HUES48 (cell line): Measurements from ENCODE around the gene CAPN10.
"Not testable (repeated sequence)": the region's sequence is repeated elsewhere in the genome, so short reads cannot be mapped to it uniquely, and the experiment has no call there.

Experiments used
- H3K27ac ChIP-seq: one replicate; pipeline ENCODE4 v1.7.0; 2013; ENCODE audit warnings: low read depth, low read length, inconsistent platforms
- H3K27me3 ChIP-seq: 2 replicates; pipeline ENCODE4 v1.6.1; 2013; ENCODE audit warnings: mild to moderate bottlenecking, low read length; ENCODE audit not compliant: control insufficient read depth, insufficient read depth
- H3K36me3 ChIP-seq: 2 replicates; pipeline ENCODE4 v1.6.1; 2013; ENCODE audit warnings: low read length; ENCODE audit not compliant: control insufficient read depth, insufficient read depth
- H3K4me1 ChIP-seq: 2 replicates; pipeline ENCODE4 v1.6.1; 2013; ENCODE audit warnings: mild to moderate bottlenecking, low read length; ENCODE audit not compliant: control insufficient read depth, insufficient read depth
- H3K4me3 ChIP-seq: 2 replicates; pipeline ENCODE4 v1.5.1; 2013; ENCODE audit warnings: mild to moderate bottlenecking, low read depth, low read length
- H3K9ac ChIP-seq: 2 replicates; pipeline ENCODE4 v1.6.1; 2013; ENCODE audit warnings: mild to moderate bottlenecking, low read depth, low read length, moderate library complexity
- H3K9me3 ChIP-seq: 2 replicates; pipeline ENCODE4 v1.6.1; 2013; ENCODE audit warnings: low read length; ENCODE audit not compliant: control insufficient read depth, insufficient read depth

Gene CAPN10

DNA sequence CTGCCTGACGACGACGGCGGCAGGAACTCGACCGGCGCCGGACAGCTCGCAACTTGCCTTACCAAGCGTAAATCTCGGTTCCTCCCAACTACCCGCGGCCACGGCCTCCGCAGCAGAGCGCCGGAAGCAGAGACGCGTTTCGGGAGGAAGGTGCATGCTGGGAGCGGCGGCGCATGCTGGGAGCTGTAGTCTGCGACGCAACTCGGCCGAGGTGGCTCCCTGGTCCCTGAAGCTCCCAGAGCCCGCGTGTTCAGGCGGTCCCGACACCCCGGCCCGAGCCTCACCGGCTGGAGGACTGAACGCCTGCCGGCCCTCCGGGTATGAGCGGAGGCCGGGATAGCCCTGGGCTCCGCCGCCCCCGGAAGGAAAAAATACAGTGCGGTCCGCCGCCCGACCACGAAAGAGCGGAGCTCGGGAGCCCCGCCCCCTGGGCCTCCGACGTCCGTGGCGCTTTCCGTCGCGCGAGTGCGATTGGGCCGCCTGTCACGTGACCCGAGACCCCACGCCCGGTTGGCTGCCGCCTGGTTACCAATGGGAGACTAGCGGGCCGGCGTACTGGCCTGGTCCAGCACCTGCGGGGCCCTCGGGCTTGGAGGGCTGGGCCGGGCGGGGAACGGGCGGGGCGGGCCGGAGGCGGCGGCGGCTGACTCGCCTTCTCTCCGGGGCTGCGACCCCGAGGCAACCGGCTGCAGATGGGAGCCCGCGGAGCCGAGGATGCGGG lies at the start of gene CAPN10:
Gene CAPN10, plus strand, starts transcription at position 537 of the 721 bp plus-strand sequence. Its CDS starts 178 bp downstream, at position 715.
- no peaks in the 10 kb centered on the region for H3K27me3 ChIP-seq
- peak within 1 kb of the TSS; percentile 98 for H3K4me3 ChIP-seq
- H3K4me1 ChIP-seq, result peaks cover 23% of the 10 kb centered on the region
- no peaks in the 10 kb centered on the region for H3K9me3 ChIP-seq
- peak within 1 kb of the TSS; percentile 90 for H3K9ac ChIP-seq
- H3K27ac ChIP-seq, result peak within 1 kb of the TSS; percentile 85
- H3K36me3 ChIP-seq, result peaks cover 21% of the 10 kb centered on the region

DNA sequence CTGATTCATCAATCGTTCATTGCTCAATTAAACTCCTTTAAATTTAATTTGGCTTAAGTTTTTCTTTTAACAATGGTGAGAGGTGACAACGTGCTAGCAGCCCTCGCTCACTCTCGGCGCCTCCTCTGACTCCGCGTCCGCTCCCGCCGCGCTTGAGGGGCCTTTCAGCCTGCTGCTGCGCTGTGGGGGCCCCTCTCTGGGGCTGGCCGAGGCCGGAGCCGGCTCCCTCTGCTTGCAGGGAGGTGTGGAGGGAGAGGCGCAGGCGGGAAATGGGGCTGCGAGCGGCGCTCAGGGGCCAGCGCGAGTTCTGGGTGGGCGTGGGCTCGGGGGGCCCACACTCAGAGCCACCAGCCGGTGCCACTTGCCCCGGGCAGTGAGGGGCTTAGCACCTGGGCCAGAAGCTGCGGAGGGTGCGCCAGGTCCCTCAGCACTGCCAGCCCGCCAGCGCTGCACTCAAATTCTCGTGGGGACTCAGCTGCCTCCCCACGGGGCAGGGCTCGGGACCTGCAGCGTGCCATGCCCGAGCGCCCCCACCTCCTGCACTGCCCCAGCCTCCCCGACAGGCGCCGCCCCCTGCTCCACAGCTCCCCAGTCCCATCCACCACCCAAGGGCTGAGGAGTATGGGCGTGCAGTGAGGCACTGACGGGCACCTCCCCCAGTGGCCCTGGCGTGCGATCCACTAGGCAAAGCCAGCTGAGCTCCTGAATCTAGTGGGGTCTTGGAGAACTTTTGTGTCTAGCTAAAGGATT lies 48.3 kb upstream of the CAPN10 start:
- Histone ChIP-seq H3K9ac (no peak overlapping the region), H3K27ac (no peak overlapping the region), H3K27me3 (no peaks in the 10 kb centered on the region), H3K4me3 (no peak overlapping the region), H3K9me3 (peaks cover 5% of the 10 kb centered on the region), H3K36me3 (no peaks in the 10 kb centered on the region), H3K4me1 (no peaks in the 10 kb centered on the region)

GRCh38 chr2:240539101-240539500 lies 47.4 kb upstream of the CAPN10 start:
- peaks cover 11% of the 10 kb centered on the region for H3K9me3 ChIP-seq
- not testable (repeated sequence) for H3K27ac ChIP-seq, H3K9ac ChIP-seq, H3K4me3 ChIP-seq, H3K36me3 ChIP-seq, H3K4me1 ChIP-seq, H3K27me3 ChIP-seq

DNA sequence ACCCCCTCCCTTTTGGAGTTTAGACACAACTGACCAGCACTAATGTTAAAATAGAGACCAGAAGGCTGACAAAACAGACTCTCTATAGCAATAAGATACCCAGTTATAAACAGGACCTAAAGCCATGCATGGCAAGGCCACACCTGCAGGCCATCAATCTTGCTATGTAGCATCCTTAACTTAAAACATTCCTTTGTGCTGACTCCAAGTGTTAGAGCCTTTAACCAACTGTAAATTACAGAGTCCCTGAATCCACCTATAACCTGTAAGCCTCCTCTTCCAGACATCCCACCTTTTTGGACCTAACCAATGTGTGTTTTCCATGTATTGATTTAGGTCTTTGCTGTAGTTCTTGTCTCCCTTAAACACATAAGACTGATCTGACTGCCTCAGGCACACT lies 46.6 kb upstream of the CAPN10 start:
- H3K4me3 ChIP-seq, result no peak overlapping the region
- no peaks in the 10 kb centered on the region for H3K27me3 ChIP-seq
- no peaks in the 10 kb centered on the region for H3K4me1 ChIP-seq

DNA sequence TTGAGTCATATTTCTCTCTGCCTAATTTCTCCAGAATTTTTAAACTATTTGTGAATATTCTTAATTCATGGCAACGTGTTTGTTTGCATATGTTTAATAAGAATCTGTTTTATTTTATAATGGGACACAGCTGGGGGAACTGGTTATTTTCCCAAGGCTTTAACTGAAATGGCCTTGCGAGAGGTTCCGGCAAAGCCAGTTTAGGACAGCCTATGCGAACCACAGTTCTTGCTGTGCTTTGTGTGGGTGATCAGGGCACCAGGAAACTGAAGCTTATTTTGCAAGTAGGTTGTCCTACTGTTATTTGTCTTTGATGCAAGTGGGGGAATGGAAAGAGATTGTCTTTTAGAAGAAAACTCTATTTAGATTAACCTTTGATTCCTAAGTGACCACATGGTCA lies 35.2 kb upstream of the CAPN10 start:
- H3K4me3 ChIP-seq, result no peak overlapping the region
- no peaks in the 10 kb centered on the region for H3K36me3 ChIP-seq
- no peak overlapping the region for H3K9ac ChIP-seq
- H3K27ac ChIP-seq, result no peak overlapping the region
- H3K4me1 ChIP-seq, result no peaks in the 10 kb centered on the region
- no peaks in the 10 kb centered on the region for H3K27me3 ChIP-seq
- peaks cover 3% of the 10 kb centered on the region; the same call in 1 of the 2 replicates for H3K9me3 ChIP-seq

More for the DNA sequence above, 46.6 kb upstream of the CAPN10 start:
- Histone ChIP-seq H3K9me3 (peaks cover 14% of the 10 kb centered on the region), H3K9ac (no peak overlapping the region), H3K36me3 (no peaks in the 10 kb centered on the region), H3K27ac (no peak overlapping the region)

DNA sequence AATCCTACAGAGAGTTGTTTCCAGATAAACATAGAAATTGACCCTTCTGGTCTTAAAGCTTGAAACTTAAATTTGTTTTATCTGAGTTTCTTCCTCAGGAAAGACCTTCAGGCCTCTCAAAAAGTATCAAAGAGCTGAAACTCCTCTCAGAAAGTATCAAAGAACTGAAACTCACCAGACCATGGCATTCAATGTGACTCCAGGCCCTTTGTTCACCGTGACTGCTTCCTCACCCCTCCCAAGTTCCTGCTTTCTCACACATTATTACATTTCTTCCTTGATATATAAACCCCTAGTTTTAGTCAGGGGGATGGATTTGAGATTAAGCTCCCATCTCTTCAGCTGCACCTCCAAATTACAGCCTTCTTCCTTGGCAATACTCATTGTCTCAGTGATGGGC lies 34.7 kb upstream of the CAPN10 start:
- no peak overlapping the region for H3K9ac ChIP-seq
- no peaks in the 10 kb centered on the region for H3K27me3 ChIP-seq
- no peaks in the 10 kb centered on the region for H3K36me3 ChIP-seq
- H3K4me3 ChIP-seq, result no peak overlapping the region
- H3K4me1 ChIP-seq, result no peaks in the 10 kb centered on the region
- H3K27ac ChIP-seq, result no peak overlapping the region
- peaks cover 3% of the 10 kb centered on the region; the same call in 1 of the 2 replicates for H3K9me3 ChIP-seq

GRCh38 chr2:240553956-240554480 lies 32.5 kb upstream of the CAPN10 start:
- H3K4me1 ChIP-seq, result peaks cover 5% of the 10 kb centered on the region; the same call in 1 of the 2 replicates
- no peaks in the 10 kb centered on the region for H3K36me3 ChIP-seq
- H3K4me3 ChIP-seq, result no peak overlapping the region
- H3K9ac ChIP-seq, result no peak overlapping the region
- peaks cover 3% of the 10 kb centered on the region; the same call in 1 of the 2 replicates for H3K9me3 ChIP-seq
- no peak overlapping the region for H3K27ac ChIP-seq
- peaks cover 15% of the 10 kb centered on the region for H3K27me3 ChIP-seq

- no peak overlapping the region for H3K9ac ChIP-seq
- peaks cover 7% of the 10 kb centered on the region; the same call in 1 of the 2 replicates for H3K4me1 ChIP-seq
- H3K36me3 ChIP-seq, result no peaks in the 10 kb centered on the region
- peaks cover 24% of the 10 kb centered on the region for H3K27me3 ChIP-seq
- H3K27ac ChIP-seq, result no peak overlapping the region
- H3K4me3 ChIP-seq, result no peak overlapping the region
- H3K9me3 ChIP-seq, result peaks cover 3% of the 10 kb centered on the region; the same call in 1 of the 2 replicates
Observed at GRCh38 chr2:240554767-240555493, 31.6 kb upstream of the CAPN10 start.

DNA sequence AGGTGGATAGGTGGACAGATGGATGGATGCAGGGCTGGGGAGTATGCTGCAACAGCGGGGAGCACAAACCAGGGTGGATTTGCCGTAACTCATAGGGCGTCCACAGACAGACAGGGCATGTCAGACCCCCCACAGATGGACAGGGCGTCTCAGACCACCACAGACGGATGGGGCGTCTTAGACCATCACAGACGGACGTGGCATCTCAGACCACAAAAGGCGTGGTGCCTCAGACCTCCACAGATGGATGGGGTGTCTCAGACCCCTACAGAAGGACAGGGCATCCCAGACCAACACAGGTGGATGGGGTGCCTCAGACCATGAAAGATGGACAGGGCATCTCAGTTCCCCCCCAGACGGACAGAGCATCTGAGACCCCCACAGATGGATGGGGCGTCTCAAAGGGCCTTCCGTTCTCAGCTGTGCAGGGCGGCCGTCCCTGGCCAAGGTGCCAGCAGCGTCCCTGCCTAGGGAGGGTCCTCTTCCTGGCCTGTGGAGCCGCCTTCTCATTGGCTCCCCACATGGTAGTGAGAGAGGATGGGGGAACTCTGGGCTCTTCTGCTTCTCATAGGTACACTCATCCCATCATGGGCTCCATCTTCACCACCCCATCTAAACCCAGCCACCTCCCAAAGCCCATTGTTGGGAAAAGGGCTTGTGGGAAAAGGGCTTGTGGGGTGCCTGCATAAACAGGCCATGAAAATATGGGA lies 30.8 kb upstream of the CAPN10 start:
- H3K27ac ChIP-seq, result no peak overlapping the region
- H3K36me3 ChIP-seq, result no peaks in the 10 kb centered on the region
- H3K9me3 ChIP-seq, result peaks cover 2% of the 10 kb centered on the region; the same call in 1 of the 2 replicates
- H3K4me3 ChIP-seq, result no peak overlapping the region
- H3K4me1 ChIP-seq, result peaks cover 9% of the 10 kb centered on the region; the same call in 1 of the 2 replicates
- peaks cover 26% of the 10 kb centered on the region for H3K27me3 ChIP-seq
- H3K9ac ChIP-seq, result no peak overlapping the region

- Histone ChIP-seq H3K27ac (peak overlapping the region; percentile 8), H3K27me3 (peaks cover 26% of the 10 kb centered on the region), H3K4me3 (no peak overlapping the region), H3K9me3 (no peaks in the 10 kb centered on the region), H3K9ac (no peak overlapping the region), H3K4me1 (peaks cover 13% of the 10 kb centered on the region; the same call in 1 of the 2 replicates), H3K36me3 (no peaks in the 10 kb centered on the region)
Observed at GRCh38 chr2:240556553-240557100, 29.9 kb upstream of the CAPN10 start.
